ENCODE data around the gene CALML5.

DNA sequence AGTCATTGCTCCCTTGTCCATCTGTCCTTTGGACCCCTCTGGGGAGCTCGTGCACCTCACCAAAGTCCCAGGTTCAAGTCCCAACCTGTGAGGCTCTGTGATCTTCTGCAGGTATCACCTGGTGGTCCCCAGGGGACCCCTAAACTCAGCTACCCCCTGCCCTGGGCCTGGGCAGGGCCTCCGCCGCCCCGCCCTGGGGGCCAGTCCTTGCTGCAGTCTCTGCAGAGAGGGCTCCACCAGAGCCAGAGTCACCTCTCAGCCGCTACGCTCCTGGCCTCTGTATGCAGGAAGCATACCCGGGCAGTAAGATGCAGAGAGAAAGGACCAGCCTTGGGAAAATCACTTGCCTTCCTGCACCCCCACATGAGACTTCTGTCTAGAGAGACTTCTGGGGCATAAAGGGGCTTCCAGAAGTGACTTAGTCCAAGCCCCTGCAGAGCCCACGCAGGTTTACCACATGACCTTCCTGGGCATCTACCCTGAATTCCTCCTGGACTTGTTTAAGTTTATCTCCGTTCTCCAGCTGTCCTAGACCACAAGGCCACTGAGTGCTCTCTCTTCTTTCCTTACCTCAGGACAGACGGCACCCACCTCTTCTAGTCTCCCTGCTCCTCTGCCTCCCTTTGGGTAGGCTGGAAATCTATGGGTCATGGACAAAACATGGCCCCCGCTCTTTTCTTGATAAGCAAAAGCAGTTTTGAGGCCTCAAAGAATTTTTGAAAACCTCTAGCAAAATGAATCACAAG lies 21.2 kb downstream of the CALML5 start:
- TF ChIP-seq CTCF (conservative IDR thresholded peaks at IDR 0.05; ENCODE audit: low read length) (no peak), EZH2phosphoT487 (IDR thresholded peaks at IDR 0.05; ENCODE audit: borderline replicate concordance, low read depth, low read length) (no peak)
